ENCODE results near the gene SPDYE1. TPM values are rescaled to one million over a fixed set of nuclear protein-coding genes. Genes with fewer than 3 reads are reported as not detected.
A peak's percentile ranks its signal among the peaks of the same experiment; 100 is the strongest.

SPDYE1 gene
- total RNA-seq, 1 donor from 2014 or later: not detected

GRCh38 chr7:44058759-44059218, 61.1 kb downstream of the SPDYE1 start:
- no peak overlapping the region for H3K4me2 ChIP-seq (ENCODE audit: low read length)
- Mint-ChIP-seq H3K36me3 (ENCODE audit: low read depth, unreplicated experiment) (peaks cover 33% of the 10 kb centered on the region), H3K27ac (ENCODE audit: unreplicated experiment) (no peak overlapping the region), H3K9me3 (ENCODE audit: unreplicated experiment) (no peaks in the 10 kb centered on the region), H3K27me3 (ENCODE audit: low read depth, unreplicated experiment) (no peaks in the 10 kb centered on the region), H3K4me3 (ENCODE audit: unreplicated experiment) (no peak overlapping the region), H3K4me1 (ENCODE audit: low read depth, unreplicated experiment) (no peaks in the 10 kb centered on the region)
- no peak overlapping the region for H3K4me3 ChIP-seq (ENCODE audit: insufficient read depth, low read depth, low read length)
- no peak overlapping the region for H2AFZ ChIP-seq (ENCODE audit: low read depth, low read length)
- H3K9ac ChIP-seq (ENCODE audit: low read length): no peak overlapping the region
- DNase-seq (ENCODE audit: low read depth) (no peak), FAIRE-seq (no peak)
- H3K9me3 ChIP-seq (ENCODE audit: insufficient read depth, low read depth, low read length): no peaks in the 10 kb centered on the region
- peaks cover 3% of the 10 kb centered on the region for H3K4me1 ChIP-seq (ENCODE audit: insufficient read depth, low read length)
- peaks cover 79% of the 10 kb centered on the region for H4K20me1 ChIP-seq (ENCODE audit: insufficient read depth, low read length)
- H3K27me3 ChIP-seq (ENCODE audit: insufficient read depth, low read length): no peaks in the 10 kb centered on the region
- H3K79me2 ChIP-seq (ENCODE audit: insufficient read depth, low read length): peaks cover 19% of the 10 kb centered on the region
- TF ChIP-seq EZH2 (IDR thresholded peaks at IDR 0.05; ENCODE audit: insufficient read depth, low read length) (no peak), CTCF (IDR thresholded peaks at IDR 0.05; ENCODE audit: insufficient read depth, low read depth, low read length) (no peak)
- H3K27ac ChIP-seq (ENCODE audit: low read depth, low read length): no peak overlapping the region
- H3K36me3 ChIP-seq (ENCODE audit: insufficient read depth, low read length): peaks cover 35% of the 10 kb centered on the region

DNA sequence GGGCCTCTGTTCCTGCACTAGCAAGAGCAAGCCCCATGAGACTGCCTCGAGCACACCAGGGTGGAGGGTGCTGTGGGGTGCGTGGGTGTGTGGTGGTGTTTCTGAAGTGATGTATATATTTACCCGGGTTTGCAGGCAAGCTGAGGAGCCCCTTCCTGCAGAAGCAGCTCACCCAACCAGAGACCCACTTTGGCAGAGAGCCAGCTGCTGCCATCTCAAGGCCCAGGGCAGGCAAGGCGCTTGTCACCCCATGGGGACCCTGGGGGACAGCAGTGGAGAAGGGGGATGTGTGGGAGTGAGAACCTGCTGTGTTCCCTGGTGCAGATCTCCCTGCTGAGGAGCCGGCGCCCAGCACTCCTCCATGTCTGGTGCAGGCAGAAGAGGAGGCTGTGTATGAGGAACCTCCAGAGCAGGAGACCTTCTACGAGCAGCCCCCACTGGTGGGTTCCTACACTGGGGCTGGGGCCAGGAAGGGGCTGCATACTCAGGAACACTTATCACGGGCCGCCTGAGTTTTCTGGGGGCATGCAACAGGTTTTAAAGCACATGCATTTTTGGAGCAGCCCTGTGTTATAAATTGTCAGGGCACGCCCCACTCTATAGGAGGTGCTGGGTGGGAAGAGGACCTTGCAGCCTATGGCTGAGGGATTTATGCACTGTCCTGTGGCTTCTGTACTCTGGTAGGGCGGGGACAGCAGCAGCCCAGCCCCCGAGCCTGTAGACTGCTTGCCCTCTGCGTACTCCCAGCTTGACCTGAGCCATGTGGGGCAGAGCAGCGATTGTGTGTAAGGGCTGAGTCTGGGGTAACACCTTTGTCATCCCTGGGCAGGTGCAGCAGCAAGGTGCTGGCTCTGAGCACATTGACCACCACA, 61.8 kb downstream of the SPDYE1 start:
- no peak for DNase-seq (ENCODE audit: low read depth)
- no peak overlapping the region for H3K4me3 Mint-ChIP-seq (ENCODE audit: unreplicated experiment)

More for the DNA sequence above, 61.8 kb downstream of the SPDYE1 start:
- H3K36me3 Mint-ChIP-seq (ENCODE audit: low read depth, unreplicated experiment): peaks cover 33% of the 10 kb centered on the region
- Histone ChIP-seq H3K27ac (ENCODE audit: low read depth, low read length) (no peak overlapping the region), H4K20me1 (ENCODE audit: insufficient read depth, low read length) (peaks cover 84% of the 10 kb centered on the region), H3K9me3 (ENCODE audit: insufficient read depth, low read depth, low read length) (no peaks in the 10 kb centered on the region), H3K4me3 (ENCODE audit: insufficient read depth, low read depth, low read length) (no peak overlapping the region), H3K9ac (ENCODE audit: low read length) (no peak overlapping the region), H3K4me1 (ENCODE audit: insufficient read depth, low read length) (peaks cover 3% of the 10 kb centered on the region), H3K36me3 (ENCODE audit: insufficient read depth, low read length) (peaks cover 33% of the 10 kb centered on the region), H3K27me3 (ENCODE audit: insufficient read depth, low read length) (peaks cover 3% of the 10 kb centered on the region), H2AFZ (ENCODE audit: low read depth, low read length) (no peak overlapping the region), H3K4me2 (ENCODE audit: low read length) (no peak overlapping the region), H3K79me2 (ENCODE audit: insufficient read depth, low read length) (peaks cover 19% of the 10 kb centered on the region)
- no peaks in the 10 kb centered on the region for H3K27me3 Mint-ChIP-seq (ENCODE audit: low read depth, unreplicated experiment)
- no peaks in the 10 kb centered on the region for H3K9me3 Mint-ChIP-seq (ENCODE audit: unreplicated experiment)
- H3K27ac Mint-ChIP-seq (ENCODE audit: unreplicated experiment): peak overlapping the region; percentile 34
- TF ChIP-seq EZH2 (IDR thresholded peaks at IDR 0.05; ENCODE audit: insufficient read depth, low read length): no peak
- H3K4me1 Mint-ChIP-seq (ENCODE audit: low read depth, unreplicated experiment): no peaks in the 10 kb centered on the region
- no peak for FAIRE-seq

Small RNA genes lying within 50 kb of the gene (microRNA-seq; reads per million reads assigned to microRNA genes)
- 1.4 reads per million for gene MIR6837

Other genes with a start within 250 kb of the SPDYE1 start
- 48.9 and 55.7 TPM in 2 replicates for gene BLVRA, start 239.2 kb upstream of the SPDYE1 start, total RNA-seq
- gene MRPS24, start 128.4 kb upstream of the SPDYE1 start, total RNA-seq: 93.9 and 95.0 TPM in 2 replicates
- 23.0 and 24.0 TPM in 2 replicates for gene URGCP, start 91.3 kb upstream of the SPDYE1 start, total RNA-seq
- gene UBE2D4, start 71.5 kb upstream of the SPDYE1 start, total RNA-seq: 13.9 and 14.0 TPM in 2 replicates
- gene DBNL, start 46.8 kb downstream of the SPDYE1 start, total RNA-seq: 85.0 and 94.9 TPM in 2 replicates
- 0.70 and 0.79 TPM in 2 replicates for gene PGAM2, start 67.7 kb downstream of the SPDYE1 start, total RNA-seq
- gene POLM, start 84.6 kb downstream of the SPDYE1 start, total RNA-seq: 9.6 and 10.6 TPM in 2 replicates
- gene AEBP1, start 106.4 kb downstream of the SPDYE1 start, total RNA-seq: 65.0 and 102 TPM in 2 replicates
- gene POLD2, start 125.7 kb downstream of the SPDYE1 start, total RNA-seq: 59.9 and 67.7 TPM in 2 replicates
- gene MYL7, start 143.4 kb downstream of the SPDYE1 start, total RNA-seq: 60.0 and 63.0 TPM in 2 replicates
- 0.24 TPM in 1 of 2 replicates, not detected in the other for gene GCK, start 191.5 kb downstream of the SPDYE1 start, total RNA-seq
- gene YKT6, start 203.1 kb downstream of the SPDYE1 start, total RNA-seq: 215 and 216 TPM in 2 replicates